HCEC 1CT (cell line): Measurements from ENCODE around the gene MIEF2.
"Not testable (repeated sequence)": the region's sequence is repeated elsewhere in the genome, so short reads cannot be mapped to it uniquely, and the experiment has no call there.

Experiments used
- DNase-seq: peaks from one replicate; pipeline ENCODE4 v3.0.0-alpha.2; 2017

MIEF2 gene

DNA sequence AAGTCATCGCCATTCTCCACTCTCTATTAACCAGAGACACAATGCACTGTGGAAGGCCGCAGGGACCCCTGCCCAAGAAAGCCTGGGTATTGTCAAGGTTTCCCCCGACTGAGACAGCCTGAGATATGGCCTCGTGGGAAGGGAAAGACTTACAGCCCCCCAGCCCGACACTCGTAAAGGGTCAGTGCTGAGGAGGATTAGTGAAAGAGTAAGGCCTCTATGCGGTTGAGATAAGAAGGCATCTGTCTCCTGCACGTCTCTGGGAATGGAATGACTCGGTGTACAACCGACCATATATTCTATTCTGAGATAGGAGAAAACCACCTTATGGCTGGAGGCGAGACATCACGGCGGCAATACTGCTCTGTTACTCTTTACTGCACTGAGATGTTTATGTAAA is 42.7 kb downstream of the MIEF2 start:
- not testable (repeated sequence) for DNase-seq

DNA sequence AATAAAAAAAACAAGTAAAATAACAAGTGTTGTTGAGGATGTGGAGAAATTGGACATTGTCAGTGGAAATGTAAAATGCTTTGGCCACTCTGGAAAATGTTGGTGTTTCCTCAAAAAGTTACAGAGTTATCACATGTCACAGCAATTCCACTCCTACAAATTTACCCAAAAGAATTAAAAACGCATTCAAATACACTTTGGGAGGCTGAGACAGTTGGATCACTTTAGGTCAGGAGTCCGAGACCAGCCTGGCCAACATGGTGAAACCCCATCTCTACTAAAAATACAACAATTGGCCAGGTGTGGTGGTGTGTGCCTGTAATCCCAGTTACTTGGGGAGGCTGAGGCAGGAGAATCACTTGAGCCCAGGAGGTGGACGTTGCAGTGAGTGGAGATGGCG is 48.7 kb downstream of the MIEF2 start:
- no peak for DNase-seq

DNA sequence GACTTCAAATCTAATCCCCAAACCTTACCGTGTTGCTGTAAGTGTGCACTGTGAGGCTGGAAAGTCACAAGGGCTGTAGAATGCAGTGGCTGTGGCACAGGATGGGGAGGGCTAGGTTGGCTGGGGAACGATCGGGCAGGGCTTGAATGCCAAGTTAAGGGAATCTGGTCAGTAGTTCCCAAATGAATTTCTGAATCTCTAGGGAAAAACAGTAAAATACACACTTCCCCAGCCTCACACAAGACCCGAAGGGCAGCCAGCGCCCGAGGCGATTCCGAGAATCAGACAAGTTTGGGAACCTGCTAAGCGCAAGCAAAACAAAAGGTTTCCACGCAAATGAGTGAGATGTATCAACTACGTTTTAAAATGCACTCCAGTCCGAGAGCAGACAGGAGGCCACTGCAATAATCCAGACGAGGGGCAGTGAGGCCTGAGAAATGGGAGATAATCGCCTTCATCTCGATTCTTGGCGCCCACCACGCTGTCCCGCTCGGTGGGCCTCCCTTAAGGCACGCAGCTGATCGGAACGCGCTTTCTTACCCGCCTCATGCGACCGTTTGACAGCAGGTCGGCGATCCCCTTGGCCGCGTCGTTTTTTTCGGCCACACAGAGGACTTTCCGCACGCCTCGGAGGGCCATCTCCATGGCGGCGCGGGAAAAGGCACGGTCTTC is 53.7 kb downstream of the MIEF2 start:
- DNase-seq: peak; percentile 13

DNA sequence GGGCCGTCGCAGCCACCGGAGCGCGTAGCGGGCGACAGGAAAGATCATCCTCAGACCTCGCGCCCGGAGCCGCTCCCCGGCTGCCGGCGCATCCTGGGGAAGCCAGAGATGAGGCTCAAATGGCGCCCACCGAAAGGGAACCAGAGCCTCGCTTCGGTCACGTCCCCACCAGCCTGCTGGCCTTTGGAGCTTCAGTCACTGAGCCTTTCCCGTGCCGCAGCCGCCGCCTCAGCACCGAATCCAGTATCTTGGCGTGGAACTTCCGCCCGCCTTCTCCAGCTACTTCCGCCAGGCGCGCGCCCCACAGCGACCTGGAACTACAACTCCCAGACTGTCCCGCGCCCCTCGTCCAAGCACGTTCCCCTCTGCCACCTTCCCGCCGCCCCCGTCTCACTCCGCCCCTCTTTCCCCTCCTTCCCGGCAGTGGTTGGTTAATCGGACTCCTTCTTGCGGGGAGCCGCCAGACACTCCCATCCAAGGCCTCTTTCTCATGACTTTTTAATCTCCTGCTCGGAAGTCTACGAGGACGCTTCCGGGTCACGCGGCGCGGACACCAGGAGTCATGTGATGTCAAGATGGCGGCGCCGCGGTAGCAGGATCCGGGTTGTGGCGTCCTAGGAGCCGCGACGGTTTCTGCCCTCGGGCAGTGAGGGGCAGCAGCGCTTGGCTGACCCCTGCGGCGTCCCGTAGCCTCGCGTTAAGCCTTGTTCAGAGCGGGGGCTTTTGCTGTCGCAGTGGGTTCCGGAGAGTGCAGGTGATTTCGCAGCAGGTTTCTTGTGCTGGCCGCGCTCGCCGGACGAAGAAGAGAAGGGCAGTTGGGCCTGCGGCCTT is 54.5 kb downstream of the MIEF2 start, which contains the start of the genes SMCR8 and TOP3A:
SMCR8 (plus strand) TSS at position 563 of the 831 bp plus-strand sequence. CDS start 497 bp downstream, outside the sequence.
TOP3A (minus strand) TSS at position 264 of the 831 bp plus-strand sequence; CDS start at position 48, 216 bp downstream.
- peak; percentile 99 for DNase-seq

DNA sequence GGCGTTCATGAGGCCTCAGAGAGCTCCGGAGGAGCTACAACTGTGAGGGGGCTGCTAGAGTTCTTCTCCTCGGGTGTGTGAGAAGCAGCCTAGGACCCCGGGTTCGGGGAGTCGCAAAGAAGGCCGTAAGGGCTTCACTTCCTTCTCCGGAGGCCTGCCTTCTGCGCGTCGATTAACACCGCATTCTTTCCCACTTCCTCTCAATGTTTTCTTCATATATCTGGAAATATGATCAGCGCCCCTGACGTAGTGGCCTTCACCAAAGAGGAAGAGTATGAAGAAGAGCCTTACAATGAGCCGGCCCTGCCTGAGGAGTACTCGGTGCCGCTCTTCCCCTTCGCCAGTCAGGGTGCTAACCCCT is 55.1 kb downstream of the MIEF2 start:
- DNase-seq: peak; percentile 2

DNA sequence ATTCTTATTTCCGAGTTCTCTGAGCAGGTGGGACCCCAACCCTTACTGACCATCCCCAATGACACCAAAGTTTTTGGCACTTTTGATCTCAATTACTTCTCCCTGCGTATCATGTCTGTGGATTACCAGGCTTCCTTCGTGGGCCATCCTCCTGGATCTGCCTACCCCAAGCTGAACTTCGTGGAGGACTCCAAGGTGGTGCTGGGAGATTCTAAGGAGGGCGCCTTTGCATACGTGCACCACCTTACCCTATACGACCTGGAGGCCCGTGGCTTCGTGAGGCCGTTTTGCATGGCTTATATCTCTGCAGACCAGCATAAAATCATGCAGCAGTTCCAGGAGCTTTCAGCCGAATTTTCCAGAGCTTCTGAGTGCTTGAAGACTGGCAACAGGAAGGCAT is 55.5 kb downstream of the MIEF2 start:
- no peak for DNase-seq
